Neural cell (in vitro differentiated cells): ENCODE results near the gene NUP98.

Experiments used
- CTCF ChIP-seq: fragments of 450-650 bp; IDR thresholded peaks from 2 replicates; pipeline ENCODE4 v1.5.1; 2014; ENCODE audit warnings: antibody characterized with exemption, mild to moderate bottlenecking, moderate library complexity; ENCODE audit not compliant: poor library complexity, severe bottlenecking
- EP300 ChIP-seq: fragments of 450-650 bp; conservative IDR thresholded peaks from 2 replicates; pipeline ENCODE4 v1.6.1; 2014; ENCODE audit warnings: antibody characterized with exemption, mild to moderate bottlenecking, moderate library complexity; ENCODE audit not compliant: poor library complexity, severe bottlenecking
- EZH2 ChIP-seq: fragments of 200-600, 300-800 bp; shearing (Covaris generic), sonication (generic); IDR thresholded peaks from 2 replicates; pipeline ENCODE4 v1.6.1; 2014; ENCODE audit warnings: antibody characterized with exemption, low read length, borderline replicate concordance, mild to moderate bottlenecking; ENCODE audit not compliant: insufficient read depth, poor library complexity, severe bottlenecking
- MXI1 ChIP-seq: fragments of 450-650 bp; conservative IDR thresholded peaks from 2 replicates; pipeline ENCODE4 v1.6.1; 2014; ENCODE audit warnings: antibody characterized with exemption, mild to moderate bottlenecking; ENCODE audit not compliant: poor library complexity, severe bottlenecking
- POLR2AphosphoS5 ChIP-seq: IDR thresholded peaks from 2 replicates; pipeline ENCODE4 v1.6.1; 2012
- RAD21 ChIP-seq: fragments of 450-650 bp; conservative IDR thresholded peaks from 2 replicates; pipeline ENCODE4 v1.6.1; 2014; ENCODE audit warnings: antibody characterized with exemption, mild to moderate bottlenecking, moderate library complexity
- TAF1 ChIP-seq: IDR thresholded peaks from 2 replicates; pipeline ENCODE4 v1.6.1; 2012; ENCODE audit warnings: low read depth

DNA sequence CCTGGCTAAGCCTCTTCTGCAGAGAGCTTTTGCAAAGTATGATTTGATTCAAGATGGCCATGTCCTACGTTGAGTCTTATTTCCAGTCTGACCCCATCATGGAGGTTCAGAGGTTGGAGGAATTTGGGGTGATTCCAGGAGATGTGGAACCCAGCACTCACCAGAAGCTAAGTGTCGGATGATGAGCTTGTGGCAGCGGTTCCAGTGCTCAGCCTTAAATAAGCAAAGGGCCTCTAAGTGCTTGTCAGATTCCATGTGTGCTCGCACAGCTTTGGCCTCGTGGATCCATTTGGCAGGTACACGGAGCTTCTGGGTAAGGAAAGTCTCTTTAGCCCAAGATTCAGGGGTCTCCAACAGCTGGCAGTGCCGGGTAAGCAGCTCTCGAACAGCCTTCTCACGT is 114.3 kb downstream of the NUP98 start:
- no peak for TF ChIP-seq EZH2
- TF ChIP-seq CTCF, result no peak
- TF ChIP-seq RAD21, result no peak
- TF ChIP-seq TAF1, result no peak
- TF ChIP-seq EP300, result no peak
- no peak for TF ChIP-seq MXI1
- TF ChIP-seq POLR2AphosphoS5, result no peak
